Measurements from ENCODE around the gene ANKHD1.
"Not testable (repeated sequence)": the region's sequence is repeated elsewhere in the genome, so short reads cannot be mapped to it uniquely, and the experiment has no call there.

ANKHD1 gene

DNA sequence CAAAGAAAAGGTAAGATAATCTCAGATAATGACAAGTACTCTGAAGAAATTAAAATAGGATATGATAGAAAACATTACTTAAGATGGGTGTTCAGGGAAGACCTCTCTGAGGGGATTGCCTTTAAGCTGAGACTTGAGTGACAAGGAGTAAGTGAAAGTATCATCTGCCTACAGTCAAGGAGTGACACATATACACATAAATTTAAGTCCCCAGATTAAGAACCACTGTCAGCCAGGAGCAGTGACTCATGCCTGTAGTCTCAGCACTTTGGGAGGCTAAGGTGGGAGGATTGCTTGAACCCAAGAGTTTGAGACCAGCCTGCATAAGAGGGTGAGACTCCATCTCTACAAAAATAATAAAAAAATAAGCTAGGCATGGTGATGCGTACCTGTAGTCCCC is 19.7 kb upstream of the ANKHD1 start:
- no peak for DNase-seq

DNA sequence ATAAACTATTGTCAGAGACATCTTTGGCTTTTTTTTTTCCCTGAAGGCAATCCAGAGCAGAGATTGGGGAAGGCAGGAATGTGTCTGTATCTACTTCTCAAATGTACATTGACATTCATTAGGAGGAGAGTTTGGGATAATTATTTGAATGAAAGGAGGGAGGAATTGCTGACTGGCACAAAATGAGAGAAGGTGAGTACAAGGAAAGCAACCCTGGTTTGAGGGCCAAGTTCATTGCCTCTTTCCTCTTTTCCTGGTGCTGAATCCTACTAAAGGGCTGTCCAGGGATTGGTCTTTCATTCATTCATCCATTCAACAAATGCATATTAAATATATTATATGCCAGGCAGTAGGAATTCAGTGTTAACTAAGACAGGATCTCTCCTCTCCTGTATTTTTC is 18.8 kb upstream of the ANKHD1 start:
- DNase-seq, result no peak

DNA sequence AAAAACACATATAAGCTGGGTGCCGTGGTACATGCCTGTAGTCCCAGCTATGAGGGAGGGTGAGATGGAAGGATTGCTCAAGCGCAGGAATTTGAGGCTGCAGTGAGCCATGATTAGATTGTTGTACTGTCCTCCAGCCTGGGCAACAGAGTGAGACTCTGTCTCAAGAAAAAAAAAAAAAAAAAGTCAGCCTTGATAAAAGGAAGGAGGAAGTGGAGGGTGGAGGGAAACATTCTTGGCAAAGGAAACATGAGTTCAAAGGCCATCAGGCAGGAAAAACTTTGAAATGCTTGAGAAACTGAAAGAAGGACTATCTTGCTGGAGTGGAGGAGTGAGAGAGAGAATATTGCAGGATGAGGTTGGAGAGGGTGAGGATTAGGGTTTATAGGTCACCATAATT is 18.3 kb upstream of the ANKHD1 start:
- DNase-seq, result no peak

DNA sequence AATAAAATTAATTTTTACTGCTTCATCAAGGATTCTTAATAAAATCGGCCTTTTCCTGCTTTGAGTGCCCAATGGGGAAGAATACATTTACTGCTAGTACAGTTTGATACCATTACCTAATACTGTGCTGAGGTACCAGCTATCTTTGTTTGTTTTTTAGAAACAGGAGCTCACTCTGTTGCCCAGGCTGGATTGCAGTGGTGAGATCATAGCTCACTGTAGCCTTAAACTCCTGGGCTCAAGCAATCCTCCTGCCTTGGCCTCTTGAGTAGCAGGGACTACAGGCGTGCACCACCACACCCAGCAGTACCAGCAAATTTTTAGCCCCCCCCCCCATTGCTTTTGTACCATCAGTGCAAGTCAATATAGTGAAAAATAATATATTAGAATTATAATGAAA is 13.6 kb upstream of the ANKHD1 start:
- DNase-seq, result no peak

DNA sequence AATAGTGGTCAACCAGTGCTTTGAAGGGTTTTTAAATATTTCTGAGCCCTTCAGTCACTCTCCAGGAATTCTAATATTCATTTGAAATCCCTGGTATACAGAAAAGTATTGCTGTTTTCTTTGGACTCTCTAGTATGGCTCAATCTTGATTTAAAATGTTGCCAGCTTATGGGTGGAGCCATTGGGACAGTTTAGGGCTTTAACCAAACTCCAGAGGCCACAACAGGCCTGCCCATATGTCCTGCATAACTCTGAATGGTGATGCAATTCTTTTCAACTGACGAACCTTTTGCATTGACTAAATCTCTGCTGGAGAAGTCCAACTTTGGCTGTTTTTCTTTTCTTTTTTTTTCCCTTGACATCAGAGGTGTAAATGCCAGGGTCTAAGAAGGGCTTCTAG is 10.3 kb upstream of the ANKHD1 start:
- no peak for DNase-seq

DNA sequence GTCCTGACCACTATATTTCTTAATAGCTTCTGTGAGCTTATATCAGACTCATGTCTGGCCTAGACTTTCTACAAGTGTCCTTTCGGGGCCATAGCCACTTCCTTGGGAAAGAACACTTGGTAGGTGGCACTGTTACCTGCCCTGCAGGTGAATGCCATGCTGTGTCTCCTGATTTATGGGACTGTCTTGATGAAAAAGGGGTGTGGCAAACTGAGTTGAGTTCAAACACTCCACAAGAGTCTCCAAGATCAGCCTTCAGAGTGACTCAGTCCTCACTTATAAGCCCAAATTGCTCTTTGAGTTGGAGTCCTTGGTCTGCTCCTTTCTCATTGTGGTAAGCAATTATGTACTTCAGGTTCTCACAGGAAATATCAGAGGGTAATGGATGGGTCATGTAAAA is 9.9 kb upstream of the ANKHD1 start:
- DNase-seq, result no peak

DNA sequence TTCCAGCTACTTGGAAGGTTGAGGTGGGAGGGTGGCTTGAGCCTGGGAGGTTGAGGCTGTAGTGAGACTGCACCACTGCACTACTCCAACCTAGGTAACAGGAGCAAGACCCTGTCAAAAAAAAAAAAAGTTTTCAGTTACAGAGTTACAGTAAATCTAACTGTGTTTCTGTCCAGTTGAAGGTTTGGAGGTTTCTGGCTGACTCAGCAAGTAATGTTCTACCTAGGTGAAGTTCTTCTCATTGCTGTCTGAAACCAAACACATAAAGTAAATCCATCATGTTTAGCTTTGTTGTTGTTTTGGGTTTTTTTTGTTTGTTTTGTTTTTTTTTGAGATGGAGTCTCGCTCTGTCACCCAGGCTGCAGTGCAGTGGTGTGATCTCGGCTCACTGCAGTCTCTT is 7.9 kb upstream of the ANKHD1 start:
- no peak for DNase-seq

DNA sequence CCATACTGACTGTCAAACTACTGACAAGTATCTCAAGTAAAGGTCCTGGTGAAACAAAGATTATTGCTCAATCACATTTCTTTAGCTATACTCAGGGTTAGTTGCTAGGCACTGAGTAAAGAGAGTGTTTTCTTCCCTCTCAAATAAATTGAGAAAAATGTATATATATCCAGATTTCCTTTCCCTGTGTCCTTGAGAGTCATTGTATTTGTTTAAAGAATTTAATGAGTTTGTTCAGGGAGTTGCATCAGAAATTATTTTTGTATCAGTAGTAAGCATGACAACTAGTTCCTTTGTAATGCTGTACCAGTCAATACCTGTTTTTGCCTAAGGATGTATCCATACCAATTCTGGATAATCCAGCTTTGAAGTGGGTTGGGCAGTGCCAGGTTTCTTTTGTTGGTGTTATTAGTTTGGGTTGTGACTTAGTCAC is 3.2 kb upstream of the ANKHD1 start:
- DNase-seq, result no peak

DNA sequence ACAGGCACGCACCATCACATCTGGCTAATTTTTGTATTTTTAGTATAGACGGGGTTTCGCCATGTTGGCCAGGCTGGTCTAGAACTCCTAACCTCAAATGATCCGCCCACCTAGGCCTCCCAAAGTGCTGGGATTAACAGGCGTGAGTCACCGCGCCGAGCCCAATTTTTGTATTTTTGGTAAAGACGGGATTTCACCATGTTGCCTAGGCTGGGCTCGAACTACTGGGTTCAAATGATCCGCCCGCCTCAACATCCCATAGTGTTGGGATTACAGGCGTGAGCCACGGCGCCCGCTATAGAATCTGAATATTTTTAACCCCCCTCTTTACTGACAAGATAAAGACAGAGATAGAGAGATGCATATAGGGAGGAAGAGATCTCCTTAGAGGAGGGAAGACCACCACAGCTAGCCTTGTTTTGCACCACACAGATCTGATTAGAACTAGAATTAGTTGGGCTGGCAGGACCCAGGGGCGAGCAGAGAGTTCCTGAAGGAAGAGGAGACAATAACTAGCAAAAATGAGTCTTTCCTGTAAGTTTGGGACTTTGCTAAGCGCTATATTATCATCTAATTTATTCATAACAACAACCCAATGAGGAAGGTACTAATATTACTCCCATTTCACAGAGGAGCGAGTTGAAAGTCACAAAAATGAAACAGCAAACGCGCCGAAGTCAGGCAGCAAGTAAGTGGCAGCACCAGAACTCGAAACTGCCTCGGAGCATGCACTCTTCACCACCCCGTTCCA is 1.5 kb upstream of the ANKHD1 start:
- DNase-seq, result no peak

DNA sequence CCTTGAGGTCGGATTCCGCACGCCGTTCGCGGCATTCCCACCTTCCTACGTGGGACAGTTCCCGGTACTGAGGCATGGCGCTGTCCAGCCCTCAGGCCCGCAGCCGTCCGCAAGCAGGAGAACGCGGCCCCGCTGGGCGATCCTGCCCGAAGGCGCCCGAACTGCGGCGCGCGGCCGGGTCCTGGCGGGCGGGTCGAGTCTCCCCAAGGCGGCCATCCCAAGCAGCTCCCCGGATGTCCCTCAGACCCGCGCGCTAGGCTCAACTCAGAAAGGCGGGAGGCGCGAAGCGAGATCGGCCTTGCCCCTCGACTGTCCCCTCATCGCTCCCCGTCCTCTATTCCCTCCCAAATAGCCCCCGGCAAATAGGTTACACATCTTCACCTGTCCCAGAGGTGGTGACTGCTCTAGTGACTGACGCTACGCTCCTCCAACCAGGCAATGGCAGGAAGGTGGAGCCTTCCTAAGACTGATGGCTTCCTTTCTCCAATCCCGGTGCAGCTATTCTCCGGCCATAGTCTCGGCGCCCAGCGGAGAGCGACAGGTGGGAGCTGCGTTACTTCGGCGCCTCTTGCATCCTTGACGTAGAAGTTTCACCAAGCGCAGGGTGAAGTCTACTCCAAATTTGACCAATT is 787 bp upstream of the ANKHD1 start:
- peak; percentile 93 for DNase-seq

DNA sequence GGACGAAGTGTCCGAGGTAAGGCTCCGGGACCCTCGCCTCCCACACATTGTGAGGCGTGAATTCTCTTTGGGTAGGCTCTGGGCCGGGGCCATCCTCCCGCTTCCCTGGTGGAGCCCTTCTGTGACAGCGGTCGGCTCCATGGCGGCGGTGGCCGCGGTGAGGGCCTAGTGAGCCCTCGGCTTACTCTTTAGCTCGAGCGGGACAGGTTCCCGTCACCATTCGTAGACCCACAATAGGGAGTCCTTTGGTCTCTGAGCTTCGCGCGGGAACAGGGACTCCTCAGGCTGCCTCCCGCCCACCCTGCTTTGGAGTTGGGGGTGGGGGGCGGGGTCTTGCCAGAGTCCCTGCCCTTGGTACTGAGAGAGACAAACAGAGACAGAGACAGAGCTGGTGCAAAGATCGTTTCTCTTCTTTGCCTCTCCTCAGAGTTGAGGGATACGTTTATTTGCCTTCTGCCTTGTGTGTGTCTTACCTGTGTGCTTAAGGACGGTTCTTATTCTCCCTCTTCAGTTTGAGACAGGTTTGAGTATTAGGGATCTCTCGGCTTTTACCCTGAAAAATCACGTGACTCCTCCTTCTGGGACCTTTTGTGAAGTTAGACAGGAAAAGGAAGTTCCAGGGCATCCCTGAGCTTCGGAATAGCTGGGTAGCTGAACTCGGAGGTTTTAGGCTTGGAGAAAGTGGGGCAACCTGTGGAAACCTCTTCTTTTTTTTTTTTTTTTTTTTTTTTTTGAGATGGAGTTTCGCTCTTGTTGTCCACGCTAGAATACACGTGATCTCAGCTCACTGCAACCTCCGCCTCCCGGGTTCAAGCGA is 833 bp downstream of the ANKHD1 start:
- peak; percentile 12 for DNase-seq

DNA sequence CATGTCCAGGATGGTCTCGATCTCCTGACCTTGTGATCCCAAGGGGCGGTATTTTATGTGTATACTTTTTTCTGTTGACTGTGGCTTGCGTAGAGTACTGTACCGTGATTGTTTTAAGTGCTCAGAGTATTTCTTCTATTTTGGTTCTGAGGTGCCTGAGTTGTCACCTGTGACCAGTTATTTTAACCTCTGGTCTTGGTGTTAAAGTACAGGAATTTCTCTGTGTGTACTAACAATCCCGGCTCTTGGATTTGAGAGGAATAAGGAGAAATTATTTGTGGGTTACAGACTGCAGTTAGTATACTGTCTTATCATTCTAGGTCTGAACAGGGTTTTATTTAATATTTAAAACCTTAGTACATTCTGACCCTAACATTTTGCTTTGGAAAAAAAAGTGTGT is 2.0 kb downstream of the ANKHD1 start:
- no peak for DNase-seq

DNA sequence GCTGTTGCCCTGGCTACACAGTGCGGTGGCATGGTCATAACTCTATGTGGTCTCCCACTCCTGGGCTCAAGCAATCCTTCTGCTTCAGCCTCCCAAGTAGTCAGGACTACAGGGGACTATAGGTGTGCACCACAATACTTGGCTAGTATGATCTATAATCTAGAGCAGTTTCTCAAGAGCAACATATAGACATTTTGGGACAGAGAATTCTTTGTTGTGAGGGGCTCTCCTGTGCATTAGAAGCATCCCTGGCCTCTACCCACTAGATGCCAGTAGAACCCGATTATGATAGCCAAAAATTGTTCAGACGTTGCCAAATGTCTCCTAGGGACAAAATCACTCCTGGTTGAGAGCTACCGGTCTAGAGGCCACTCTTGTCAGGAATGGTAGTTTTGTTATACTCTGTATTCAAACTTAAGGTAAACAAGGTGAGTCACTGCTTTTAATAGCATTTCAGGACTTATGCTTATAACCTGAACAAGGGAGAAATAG is 7.2 kb downstream of the ANKHD1 start:
- no peak for DNase-seq

DNA sequence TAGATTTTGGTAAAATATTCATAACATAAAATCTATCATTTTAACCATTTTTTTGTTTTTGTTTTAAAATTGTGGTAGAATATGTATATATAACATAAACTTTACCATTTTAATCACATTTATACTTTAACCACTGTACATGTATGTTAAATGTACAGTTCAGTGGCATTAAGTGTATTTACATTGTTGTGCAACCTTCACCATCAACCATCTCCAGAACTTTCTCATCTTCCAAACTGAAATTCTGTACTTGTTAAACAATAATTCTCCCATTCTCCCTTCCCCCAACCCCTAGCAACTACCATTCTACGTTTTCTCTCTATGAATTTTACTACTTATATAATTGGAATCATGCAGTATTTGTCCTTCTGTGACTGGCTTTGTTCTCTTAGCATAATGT is 11.6 kb downstream of the ANKHD1 start:
- DNase-seq, result no peak

DNA sequence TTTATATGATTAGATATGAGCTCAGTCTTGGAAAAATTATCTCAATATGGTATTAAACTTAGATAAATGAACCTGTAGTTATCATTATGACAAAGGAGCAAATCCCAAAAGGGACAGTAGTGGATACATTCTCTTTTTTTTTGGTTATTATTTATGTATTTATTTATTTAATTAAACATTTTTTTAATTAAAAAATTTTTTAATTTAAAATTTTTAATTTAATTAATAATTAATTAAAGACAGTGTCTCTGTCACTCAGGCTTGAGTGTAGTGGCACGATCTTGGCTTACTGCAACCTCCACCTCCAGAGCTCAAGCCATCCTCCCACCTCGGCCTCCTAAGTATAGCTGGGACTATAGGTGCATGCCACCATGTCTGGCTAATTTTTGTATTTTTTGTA is 15.6 kb downstream of the ANKHD1 start:
- no peak for DNase-seq

DNA sequence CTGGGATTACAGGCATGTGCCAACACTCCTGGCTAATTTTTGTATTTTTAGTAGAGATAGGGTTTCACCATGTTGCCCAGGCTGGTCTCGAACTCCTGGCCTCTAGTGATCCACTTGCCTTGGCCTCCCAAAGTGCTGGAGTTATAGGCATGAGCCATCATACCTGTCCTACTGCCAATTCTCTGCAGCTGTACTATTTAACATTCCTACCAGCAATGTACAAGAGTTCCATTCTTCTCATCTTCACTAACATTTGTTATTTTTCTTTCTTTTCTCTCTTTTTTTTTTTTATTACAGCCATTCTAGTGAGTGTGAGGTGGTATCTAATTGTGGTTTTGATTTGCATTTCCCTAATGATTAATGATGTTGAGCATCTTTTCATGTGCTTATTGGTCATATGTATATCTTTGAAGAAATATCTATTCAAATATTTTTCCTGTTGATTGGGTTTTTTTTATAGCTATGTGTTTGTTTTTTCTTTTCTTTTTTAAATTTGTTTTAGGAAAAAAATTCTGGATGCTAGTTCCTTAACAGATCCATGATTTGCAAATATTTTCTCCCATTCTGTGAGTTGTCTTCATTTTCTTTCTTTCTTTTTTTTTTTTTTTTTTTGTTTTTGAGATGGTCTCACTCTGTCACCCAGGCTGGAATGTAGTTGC is 17.4 kb downstream of the ANKHD1 start:
- DNase-seq, result no peak

DNA sequence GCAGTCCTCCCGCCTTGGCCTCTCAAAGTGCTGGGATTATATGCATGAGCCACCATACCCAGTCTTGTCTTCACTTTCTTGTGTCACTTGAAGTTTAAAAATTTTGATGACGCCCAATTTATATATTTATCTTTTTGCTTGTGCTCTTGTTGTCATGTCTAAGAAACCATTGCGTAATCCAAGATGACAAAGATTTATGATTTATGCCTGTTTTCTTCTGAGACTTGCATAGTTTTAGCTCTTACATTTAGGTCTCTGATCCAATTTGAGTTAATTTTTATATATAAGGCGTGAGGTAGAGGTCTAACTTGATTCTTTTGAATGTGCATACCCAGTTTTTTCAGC is 18.6 kb downstream of the ANKHD1 start:
- DNase-seq, result no peak

DNA sequence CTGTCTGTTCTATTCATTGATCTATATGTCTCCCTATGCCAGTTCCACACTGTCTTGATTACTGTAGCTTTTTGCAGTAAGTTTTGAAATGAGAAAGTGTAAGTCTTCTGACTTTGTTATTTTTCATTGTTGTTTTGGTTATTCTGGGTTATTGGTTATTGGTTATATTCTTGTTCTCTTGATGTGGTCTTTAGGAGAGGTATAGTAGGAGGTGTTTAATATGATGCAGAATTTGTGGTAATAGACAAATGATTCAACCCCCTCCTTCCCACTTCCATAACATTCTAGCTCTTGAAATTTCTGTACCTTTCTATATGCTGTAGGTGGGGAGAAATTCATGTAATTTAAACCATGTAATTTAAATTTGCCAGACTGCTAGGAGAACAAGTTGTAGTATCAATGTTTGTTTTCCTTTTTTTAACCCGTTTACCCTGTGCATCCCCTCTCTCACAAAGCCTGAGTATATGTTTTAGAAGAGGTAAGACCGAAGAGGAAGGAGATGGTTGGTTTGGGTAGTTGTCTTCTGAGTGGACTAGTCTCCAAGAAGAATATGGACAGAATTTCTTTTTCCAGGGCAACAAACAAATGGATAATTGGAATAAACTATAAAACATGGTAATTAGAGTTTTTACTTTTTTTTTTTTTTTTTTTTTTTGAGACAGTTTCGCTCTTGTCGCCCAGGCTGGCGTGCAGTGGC is 19.2 kb downstream of the ANKHD1 start:
- no peak for DNase-seq

DNA sequence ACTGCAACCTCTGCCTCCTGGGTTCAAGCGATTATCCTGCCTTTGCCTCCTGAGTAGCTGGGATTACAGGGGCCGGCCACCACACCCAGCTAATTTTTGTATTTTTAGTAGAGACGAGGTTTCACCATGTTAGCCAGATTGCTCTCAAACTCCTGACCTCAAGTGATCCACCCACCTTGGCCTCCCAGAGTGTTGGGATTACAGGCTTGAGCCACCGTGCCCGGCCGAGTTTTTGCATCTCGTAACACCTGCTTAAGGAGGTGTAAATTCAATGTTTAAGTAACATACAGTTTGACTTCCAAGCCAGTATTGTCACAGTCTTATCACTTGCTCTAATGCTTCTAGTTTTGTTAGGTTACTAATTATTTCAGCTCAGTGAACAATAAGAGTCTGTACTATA is 19.7 kb downstream of the ANKHD1 start:
- not testable (repeated sequence) for DNase-seq

DNA sequence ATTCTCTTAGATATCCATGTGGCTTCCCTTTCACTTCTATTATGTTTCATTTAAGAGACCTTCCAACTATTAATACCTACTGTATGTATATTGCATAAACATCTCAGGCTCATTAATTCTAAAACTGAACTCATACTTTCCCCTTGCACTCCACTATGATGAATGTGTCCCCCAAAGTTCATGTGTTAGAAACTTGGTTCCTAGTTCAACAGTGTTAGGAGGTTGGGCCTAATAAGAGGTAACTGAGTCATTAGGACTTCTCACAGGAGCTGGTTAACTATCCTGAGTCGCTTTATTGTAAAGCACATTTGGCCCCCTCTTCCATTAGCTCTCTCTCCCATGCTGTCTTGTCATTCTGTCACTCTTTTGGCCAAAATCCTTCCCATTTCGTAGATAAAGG is 22.0 kb downstream of the ANKHD1 start:
- DNase-seq, result no peak

DNA sequence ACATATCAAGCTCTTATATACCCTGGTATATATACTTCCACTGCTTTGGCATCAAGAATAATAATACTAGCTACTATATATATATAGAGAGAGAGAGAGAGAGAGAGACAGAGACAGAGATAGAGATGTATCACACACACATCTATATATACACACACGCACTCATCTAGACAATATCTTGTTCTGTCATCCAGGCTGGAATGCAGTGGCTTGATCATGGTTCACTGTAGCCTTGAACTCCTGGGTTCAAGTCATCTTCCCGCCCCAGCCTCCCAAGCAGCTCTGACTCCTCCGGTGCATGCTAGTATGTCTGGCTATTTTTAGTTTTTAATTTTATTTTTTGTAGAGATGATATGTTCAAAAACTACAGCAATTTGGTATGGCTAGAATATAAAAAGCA is 22.5 kb downstream of the ANKHD1 start:
- DNase-seq, result no peak

DNA sequence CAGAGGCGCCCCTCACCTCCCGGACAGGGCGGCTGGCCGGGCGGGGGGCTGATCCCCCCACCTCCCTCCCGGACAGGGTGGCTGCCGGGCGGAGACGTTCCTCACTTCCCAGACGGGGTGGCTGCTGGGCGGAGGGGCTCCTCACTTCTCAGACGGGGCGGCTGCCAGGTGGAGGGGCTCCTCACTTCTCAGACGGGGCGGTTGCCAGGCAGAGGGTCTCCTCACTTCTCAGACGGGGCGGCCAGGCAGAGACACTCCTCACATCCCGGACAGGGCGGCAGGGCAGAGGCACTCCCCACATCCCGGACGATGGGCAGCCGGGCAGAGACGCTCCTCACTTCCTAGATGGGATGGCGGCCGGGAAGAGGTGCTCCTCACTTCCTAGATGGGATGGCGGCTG is 26.1 kb downstream of the ANKHD1 start:
- not testable (repeated sequence) for DNase-seq

DNA sequence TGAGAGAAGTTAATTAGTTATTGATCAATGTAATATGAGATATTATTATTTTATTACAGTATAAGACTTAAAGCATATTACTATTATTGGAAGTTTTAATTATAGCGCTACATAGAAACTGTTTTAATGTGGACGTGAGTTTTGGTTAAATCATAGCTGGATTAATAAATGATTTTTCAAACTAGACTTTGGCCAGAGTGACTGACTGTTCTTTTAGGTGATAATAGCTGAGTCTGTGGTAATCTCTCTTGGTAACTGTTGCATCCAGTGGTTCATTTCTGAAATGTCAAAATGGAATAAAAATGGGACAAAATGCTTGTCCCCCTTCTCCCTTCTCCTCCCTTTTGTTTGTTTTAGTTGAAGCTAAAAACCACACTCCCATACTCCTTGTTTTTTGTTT is 28.1 kb downstream of the ANKHD1 start:
- DNase-seq, result no peak

Measured in NCI-H510A treated with DMSO at 0.1 percent for 48 hours (cell line).